NCI-H2107 treated with DMSO at 0.1 percent for 48 hours (cell line): ENCODE measurements around the gene PRR33.
A peak's percentile ranks its signal among the peaks of the same experiment; 100 is the strongest.
"Not testable (repeated sequence)": the region's sequence is repeated elsewhere in the genome, so short reads cannot be mapped to it uniquely, and the experiment has no call there.

Source experiments
- DNase-seq: peaks from one replicate; lab custom pipeline; 2025; ENCODE audit not compliant: unreplicated experiment; lab: John Stamatoyannopoulos, UW

The PRR33 gene

DNA sequence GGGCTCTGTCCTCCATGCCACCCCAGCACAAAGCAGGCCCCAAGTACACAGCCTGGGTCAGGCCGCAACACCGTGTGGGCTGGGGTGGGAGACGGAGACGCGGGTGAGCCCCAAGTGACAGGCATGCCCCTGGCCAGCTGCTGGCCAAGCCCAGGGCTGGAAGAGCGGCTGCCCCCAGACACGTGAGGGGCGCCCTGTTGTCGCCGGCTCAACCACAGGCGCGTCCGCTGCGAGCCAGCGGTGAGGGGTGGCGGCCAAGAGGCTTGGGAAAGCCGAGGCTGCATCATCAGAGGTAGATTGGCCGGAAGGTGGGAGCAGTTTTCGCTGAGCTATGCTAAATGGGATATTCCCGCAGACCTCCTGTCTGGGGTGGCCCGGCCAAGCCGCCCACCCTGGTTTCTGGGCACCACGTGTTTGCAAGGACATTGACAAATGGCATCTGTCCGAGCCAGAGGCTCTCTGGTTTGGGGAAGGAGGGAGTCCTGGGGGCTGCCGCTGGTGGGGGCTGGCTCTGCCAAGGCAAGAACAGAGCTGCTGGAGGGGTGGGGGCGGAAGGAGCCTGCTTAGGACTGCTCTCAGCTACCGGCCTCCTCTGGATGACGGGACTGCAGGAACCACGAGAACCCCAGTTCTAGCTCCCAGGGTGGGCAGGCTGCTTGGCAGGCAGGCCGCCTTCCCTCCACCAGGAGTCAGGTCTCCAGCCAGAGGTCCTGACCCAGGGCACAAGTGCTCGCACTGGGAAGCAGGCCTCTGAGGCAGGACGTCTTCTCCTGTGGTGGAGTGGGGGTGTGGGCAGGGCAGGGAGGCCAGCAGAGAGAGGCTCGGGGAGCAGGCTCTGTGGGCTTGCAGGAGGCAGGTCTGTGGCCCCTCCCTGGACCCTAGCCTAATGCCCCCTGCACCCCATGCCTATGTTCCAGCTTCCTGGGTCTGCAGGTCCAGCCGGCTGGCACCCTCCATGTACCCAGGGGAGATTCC lies 552 bp downstream of the PRR33 start:
- no peak for DNase-seq

- no peak for DNase-seq
Observed at GRCh38 chr11:1889941-1890855, 1.5 kb downstream of the PRR33 start.

- no peak for DNase-seq
Observed at GRCh38 chr11:1889224-1889930, 2.3 kb downstream of the PRR33 start.

- no peak for DNase-seq
Observed at GRCh38 chr11:1888811-1889210, 2.9 kb downstream of the PRR33 start.

- DNase-seq: no peak
Observed at GRCh38 chr11:1888347-1888753, 3.3 kb downstream of the PRR33 start.

GRCh38 chr11:1887451-1888346 lies 4.0 kb downstream of the PRR33 start:
- DNase-seq: no peak

DNA sequence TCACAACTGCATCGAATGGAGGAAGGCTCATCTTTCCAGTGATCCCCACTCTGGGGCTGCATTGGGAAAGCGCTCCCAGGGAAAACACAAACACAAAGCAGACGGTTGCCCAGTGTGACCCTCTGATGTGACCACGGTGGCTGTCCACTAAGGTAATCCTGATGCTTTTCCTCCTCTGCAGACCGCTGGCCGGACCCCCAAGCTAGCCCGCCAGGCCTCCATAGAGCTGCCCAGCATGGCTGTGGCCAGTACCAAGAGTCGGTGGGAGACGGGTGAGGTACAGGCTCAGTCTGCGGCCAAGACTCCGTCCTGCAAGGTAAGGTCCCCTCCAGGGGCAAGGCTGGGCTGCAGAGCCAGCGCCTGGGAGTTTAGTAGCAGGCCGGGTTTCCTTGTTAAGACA lies 5.1 kb downstream of the PRR33 start:
- not testable (repeated sequence) for DNase-seq

- no peak for DNase-seq
Observed at GRCh38 chr11:1884303-1884700, 7.4 kb downstream of the PRR33 start.

GRCh38 chr11:1883346-1884302 lies 8.1 kb downstream of the PRR33 start:
- DNase-seq: no peak

- DNase-seq: peak; percentile 54
Observed at GRCh38 chr11:1882265-1883238, 9.1 kb downstream of the PRR33 start.

- no peak for DNase-seq
Observed at GRCh38 chr11:1881442-1882264, 10.0 kb downstream of the PRR33 start.

DNA sequence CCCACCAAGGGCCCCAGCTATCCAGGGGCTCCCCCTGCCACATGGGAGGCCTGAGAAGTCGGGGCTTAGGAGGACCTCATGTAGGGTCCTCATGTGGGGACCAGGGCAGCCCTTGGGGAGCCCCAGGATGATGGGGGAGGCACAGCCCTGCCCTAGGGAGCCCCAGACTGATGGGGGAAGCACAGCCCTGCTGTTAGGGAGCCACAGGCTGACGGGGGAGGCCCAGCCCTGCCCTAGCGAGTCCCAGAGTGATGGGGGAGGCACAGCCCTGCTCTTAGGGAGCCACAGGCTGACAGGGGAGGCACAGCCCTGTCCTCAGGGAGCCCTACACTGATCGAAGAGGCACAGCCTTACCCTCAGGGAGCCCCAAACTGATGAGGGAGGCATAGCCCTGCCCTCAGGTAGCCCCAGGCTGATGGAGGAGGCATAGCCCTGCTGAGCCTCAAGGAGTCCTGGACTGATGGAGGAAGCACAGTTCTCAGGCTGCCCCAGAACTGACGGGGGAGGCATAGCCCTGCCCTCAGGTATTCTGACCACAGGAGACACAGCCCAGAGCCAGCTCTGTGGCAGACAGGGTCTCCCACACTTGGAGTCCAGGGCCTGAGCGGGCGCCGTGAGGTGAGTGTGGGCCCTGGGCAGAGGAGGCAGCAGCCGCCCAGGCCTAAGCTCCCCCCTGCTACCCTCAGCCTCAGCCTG lies 10.8 kb downstream of the PRR33 start:
- no peak for DNase-seq

GRCh38 chr11:1879941-1880720 lies 11.6 kb downstream of the PRR33 start:
- DNase-seq: no peak

- no peak for DNase-seq
Observed at GRCh38 chr11:1879342-1879940, 12.3 kb downstream of the PRR33 start.
